Left ventricle myocardium inferior (tissue), 1 donor: ENCODE measurements around the gene IL17REL. TPM values are rescaled to one million over a fixed set of nuclear protein-coding genes. Genes with fewer than 3 reads are reported as not detected.

Experiments used
- DNase-seq: peaks from one replicate; pipeline ENCODE4 v3.0.0-alpha.2; 2020
- H3K27ac ChIP-seq: fragments of 200-600 bp; replicated peaks from 2 replicates; pipeline ENCODE4 v1.8.0; 2021
- H3K27me3 ChIP-seq: fragments of 200-600 bp; 2 replicates; pipeline ENCODE4 v1.8.0; 2021; ENCODE audit warnings: low read depth
- H3K36me3 ChIP-seq: fragments of 200-600 bp; 2 replicates; pipeline ENCODE4 v1.8.0; 2021
- H3K4me1 ChIP-seq: fragments of 200-600 bp; 2 replicates; pipeline ENCODE4 v1.8.0; 2021
- H3K4me3 ChIP-seq: fragments of 200-600 bp; 2 replicates; pipeline ENCODE4 v1.8.0; 2021; ENCODE audit warnings: mild to moderate bottlenecking, moderate library complexity
- H3K9me3 ChIP-seq: fragments of 200-600 bp; replicated peaks from 2 replicates; pipeline ENCODE4 v1.8.0; 2021
- intact Hi-C: fragments of 100-400 bp; cut with micrococcal nuclease; formaldehyde crosslinking; loops from one replicate; pipeline ENCODE4 v1.11.0; 2022
- total RNA-seq: library from RNA; stranded (reverse); fragmentation: NEBNext Ultra II Directional; extraction: Animal tissue kit (Norgen Biotek cat#: 25700); gene quantifications from one replicate; pipeline ENCODE4 v1.2.1, GENCODE V29; 2021
- TF ChIP-seq, protein P1 (sequence below): fragments of 200-600 bp; IDR thresholded peaks from 2 replicates; pipeline ENCODE4 v1.8.0; 2021; ENCODE audit warnings: antibody characterized with exemption, mild to moderate bottlenecking, borderline replicate concordance
- donor health status: DM: no; HTN: yes; CAD: no; lungs with severe emphysema.

IL17REL gene
- total RNA-seq, 1 donor from 2014 or later = not detected

GRCh38 chr22:50053861-50054260, 41.3 kb upstream of the IL17REL start:
- Histone ChIP-seq H3K36me3 (no peaks in the 10 kb centered on the region), H3K27ac (no peak overlapping the region), H3K9me3 (peaks cover 22% of the 10 kb centered on the region), H3K27me3 (peaks cover 45% of the 10 kb centered on the region), H3K4me3 (no peak overlapping the region), H3K4me1 (peaks cover 6% of the 10 kb centered on the region)
- intact Hi-C loops = no loop called here
- no peak for DNase-seq
- TF ChIP-seq, protein P1, sequence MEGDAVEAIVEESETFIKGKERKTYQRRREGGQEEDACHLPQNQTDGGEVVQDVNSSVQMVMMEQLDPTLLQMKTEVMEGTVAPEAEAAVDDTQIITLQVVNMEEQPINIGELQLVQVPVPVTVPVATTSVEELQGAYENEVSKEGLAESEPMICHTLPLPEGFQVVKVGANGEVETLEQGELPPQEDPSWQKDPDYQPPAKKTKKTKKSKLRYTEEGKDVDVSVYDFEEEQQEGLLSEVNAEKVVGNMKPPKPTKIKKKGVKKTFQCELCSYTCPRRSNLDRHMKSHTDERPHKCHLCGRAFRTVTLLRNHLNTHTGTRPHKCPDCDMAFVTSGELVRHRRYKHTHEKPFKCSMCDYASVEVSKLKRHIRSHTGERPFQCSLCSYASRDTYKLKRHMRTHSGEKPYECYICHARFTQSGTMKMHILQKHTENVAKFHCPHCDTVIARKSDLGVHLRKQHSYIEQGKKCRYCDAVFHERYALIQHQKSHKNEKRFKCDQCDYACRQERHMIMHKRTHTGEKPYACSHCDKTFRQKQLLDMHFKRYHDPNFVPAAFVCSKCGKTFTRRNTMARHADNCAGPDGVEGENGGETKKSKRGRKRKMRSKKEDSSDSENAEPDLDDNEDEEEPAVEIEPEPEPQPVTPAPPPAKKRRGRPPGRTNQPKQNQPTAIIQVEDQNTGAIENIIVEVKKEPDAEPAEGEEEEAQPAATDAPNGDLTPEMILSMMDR = no peak

GRCh38 chr22:50051930-50052329, 39.4 kb upstream of the IL17REL start:
- H3K4me3 ChIP-seq = no peak overlapping the region
- intact Hi-C loops = no loop called here
- peaks cover 44% of the 10 kb centered on the region for H3K27me3 ChIP-seq
- H3K4me1 ChIP-seq = no peaks in the 10 kb centered on the region
- no peak overlapping the region for H3K27ac ChIP-seq
- H3K9me3 ChIP-seq = peaks cover 22% of the 10 kb centered on the region
- no peak for DNase-seq
- H3K36me3 ChIP-seq = no peaks in the 10 kb centered on the region
- TF ChIP-seq, protein P1 = no peak

GRCh38 chr22:50049299-50050195, 37.0 kb upstream of the IL17REL start:
- peaks cover 22% of the 10 kb centered on the region for H3K9me3 ChIP-seq
- no peaks in the 10 kb centered on the region for H3K36me3 ChIP-seq
- no peak overlapping the region for H3K4me3 ChIP-seq
- intact Hi-C loops = no loop called here
- H3K27ac ChIP-seq = no peak overlapping the region
- no peak for DNase-seq
- peaks cover 57% of the 10 kb centered on the region for H3K27me3 ChIP-seq
- TF ChIP-seq, protein P1 = no peak
- H3K4me1 ChIP-seq = no peaks in the 10 kb centered on the region

GRCh38 chr22:50048836-50049235, 36.3 kb upstream of the IL17REL start:
- Histone ChIP-seq H3K36me3 (no peaks in the 10 kb centered on the region), H3K27me3 (peaks cover 62% of the 10 kb centered on the region), H3K9me3 (peaks cover 21% of the 10 kb centered on the region), H3K4me1 (no peaks in the 10 kb centered on the region), H3K27ac (no peak overlapping the region), H3K4me3 (no peak overlapping the region)
- no peak for DNase-seq
- intact Hi-C loops = no loop called here
- TF ChIP-seq, protein P1 = no peak

DNA sequence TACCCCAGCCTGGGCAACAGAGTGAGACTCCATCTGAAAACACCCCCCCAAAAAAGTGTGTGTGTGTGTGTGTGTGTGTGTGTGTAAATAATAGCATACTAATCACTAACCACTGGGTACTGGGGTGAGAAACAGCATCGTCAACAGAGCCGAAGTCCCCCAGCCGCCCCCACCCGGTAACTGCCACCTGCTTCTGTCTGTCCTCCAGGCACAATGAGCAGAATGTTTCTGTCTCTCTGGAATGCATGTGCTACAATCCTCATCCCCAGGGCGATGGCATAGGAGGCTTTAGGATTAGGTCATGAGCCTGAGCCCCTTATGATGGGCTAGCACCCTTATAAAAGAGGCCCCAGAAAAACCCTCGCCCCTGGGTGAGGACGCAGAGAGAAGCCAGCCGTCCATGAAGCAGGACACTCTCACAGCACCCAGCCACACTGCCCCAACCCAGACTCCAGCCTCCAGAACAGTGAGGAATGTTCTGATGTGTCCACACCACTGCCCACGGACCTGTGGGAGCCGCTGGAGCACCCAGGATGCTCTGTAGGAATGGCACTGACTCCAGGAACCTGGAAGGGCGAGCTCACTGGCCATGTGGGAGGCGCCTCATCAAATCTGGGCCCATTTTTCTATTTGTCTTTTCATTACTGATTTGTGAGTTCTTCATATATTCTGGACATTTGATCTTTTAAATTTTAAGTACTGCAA, 35.6 kb upstream of the IL17REL start:
- no peak overlapping the region for H3K4me3 ChIP-seq
- H3K36me3 ChIP-seq = no peaks in the 10 kb centered on the region
- H3K27me3 ChIP-seq = peaks cover 61% of the 10 kb centered on the region
- intact Hi-C loops = no loop called here
- no peaks in the 10 kb centered on the region for H3K4me1 ChIP-seq
- TF ChIP-seq, protein P1 = no peak
- H3K27ac ChIP-seq = no peak overlapping the region
- no peak for DNase-seq
- H3K9me3 ChIP-seq = peaks cover 14% of the 10 kb centered on the region
